NCI-H146 (cell line): Measurements from ENCODE around the gene ANO7.
"Not testable (repeated sequence)": the region's sequence is repeated elsewhere in the genome, so short reads cannot be mapped to it uniquely, and the experiment has no call there.

Experiments used
- DNase-seq: peaks from one replicate; lab custom pipeline; 2025; lab: John Stamatoyannopoulos, UW

ANO7 gene

DNA sequence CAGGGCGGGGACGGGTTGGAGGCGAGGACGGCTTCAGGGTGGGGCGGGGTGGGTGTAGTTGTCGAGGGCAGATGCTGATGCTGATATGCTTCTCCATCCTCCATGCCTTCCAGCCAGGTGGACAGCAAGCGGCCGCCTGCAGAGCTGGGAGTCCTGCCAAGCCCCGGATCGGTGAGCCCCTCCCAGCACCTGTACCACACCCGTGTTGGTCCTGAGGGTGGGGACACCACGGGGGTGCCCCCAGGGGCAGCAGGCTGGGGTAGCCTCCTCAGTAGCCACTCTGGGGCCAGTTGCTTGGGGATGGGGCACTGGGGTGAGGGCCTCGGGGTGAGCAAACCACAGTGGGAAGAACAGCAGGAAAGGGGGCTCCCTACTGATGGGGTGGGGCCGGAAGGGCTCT is 2.6 kb downstream of the ANO7 start:
- peak; percentile 77 for DNase-seq

GRCh38 chr2:241193271-241193670 is 4.8 kb downstream of the ANO7 start:
- no peak for DNase-seq

DNA sequence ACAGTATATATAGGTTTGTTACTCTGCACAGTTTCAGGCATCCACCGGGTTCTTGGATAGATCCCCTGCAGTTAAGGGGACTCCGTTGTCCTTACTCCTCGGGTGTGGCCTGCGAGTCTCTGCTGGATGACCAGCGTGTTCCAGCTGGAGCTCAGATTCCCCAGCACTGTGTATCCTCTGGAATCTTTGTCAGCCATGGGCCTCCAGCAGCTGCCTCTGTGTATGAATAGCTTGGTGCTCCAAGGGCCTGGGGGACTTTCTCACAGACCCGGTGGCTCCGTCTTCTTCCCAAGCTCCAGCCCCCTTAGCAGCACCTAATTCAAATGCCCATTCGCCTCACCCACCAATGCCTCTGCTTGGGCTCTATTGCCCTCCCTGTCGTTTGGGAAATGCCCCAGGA is 6.3 kb downstream of the ANO7 start:
- DNase-seq = no peak

DNA sequence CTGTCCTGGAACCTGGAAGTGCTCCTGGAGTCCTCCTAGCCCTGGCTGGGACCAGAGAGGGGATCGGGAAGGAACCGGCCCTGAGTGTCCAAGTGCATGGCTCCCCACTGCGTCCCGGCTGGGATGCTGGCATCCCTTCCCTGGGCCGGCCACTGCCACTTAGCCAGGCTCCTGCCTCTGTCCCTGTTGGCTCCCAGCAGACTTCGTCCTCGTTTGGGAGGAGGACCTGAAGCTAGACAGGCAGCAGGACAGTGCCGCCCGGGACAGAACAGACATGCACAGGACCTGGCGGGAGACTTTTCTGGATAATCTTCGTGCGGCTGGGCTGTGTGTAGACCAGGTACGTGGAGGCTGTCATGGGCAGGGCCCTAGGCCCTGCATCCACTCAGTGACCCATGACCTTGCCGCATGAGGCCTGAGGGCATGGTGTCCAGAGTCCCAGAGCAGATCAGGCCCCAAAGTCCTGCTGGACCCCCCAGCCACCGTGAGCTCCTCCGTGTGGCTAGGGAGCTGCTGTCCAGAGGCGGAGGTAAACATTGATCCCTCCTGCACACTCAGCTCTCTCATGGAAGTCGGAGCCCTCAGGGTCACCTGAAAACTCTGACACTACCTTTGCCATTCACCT is 7.1 kb downstream of the ANO7 start:
- no peak for DNase-seq

DNA sequence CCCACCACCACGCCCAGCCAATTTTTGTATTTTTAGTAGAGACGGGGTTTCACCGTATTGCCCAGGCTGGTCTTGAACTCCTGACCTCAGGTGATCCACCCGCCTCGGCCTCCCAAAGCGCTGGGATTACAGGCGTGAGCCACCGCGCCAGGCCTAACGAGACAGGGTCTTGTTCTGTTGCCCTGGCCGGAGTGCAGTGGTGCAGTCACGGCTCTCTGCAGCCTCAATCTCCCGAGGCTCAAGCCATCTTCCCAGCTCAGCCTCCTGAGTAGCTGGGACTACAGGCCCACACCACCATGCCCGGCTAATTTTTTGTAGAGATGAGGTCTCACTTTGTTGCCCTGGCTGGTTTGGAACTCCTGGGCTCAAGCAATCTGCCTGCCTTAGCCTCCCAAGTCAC is 8.8 kb downstream of the ANO7 start:
- DNase-seq = not testable (repeated sequence)

DNA sequence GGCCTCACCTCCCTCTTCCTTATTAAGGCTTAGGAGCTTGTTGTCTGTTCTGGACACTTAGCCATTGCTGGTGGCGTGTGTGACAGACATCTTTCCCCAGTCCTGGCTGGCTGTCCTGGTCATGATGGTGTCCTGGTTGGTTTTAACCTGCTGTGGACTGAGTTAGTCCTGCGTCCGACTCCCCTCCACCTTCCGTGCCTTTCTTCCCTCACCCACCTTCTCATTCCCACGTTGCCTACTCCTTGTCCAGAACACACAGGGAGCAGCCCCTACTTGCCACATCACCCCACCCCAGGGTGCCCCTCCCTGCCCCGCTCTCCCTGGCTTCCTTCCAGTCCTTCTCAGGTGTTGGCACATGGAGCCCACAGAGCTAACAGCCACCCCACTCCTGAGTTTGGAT is 9.5 kb downstream of the ANO7 start:
- no peak for DNase-seq

DNA sequence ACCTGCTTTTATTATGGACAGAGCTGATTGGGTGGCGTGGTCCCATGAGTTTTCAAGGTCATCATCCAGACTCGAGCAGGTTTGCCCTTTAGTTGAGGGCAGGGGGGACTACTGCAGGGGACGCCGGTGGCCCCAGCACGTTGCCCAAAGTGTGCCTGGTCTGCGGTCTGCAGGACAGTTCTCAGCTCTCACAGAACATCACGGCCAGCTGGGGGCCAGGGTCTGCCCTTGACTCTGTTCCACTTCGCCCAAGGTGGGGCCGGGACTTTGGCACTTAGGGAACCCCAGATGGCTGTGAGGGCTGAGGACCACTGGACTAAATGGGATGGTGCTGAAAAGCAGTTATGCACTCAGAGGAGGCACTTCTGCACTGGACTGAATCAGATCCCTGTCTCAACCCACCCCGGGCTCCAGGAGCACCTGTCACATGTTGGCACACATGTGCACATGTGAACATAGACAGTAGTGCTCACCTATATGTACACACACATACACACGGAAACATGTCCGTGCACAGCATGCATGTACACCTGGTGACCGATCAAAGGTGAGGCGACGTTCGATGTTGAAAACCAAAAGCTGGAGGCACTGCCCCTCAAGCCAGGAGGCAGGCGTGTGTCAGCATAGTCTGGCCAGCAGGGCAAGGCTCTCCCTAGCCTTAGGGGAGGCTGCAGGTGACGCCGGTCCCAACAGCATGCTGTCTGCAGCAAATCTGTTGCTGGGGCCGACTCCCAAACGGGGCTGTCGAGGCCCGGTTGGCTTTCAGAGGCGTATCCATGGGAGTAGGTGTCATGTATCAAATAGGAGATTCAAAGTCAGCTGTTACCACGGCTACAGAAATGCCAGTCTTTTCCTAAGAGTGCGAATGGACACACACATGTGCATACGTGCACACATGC is 10.2 kb downstream of the ANO7 start:
- DNase-seq = no peak

GRCh38 chr2:241199286-241199685 is 10.8 kb downstream of the ANO7 start:
- DNase-seq = no peak

DNA sequence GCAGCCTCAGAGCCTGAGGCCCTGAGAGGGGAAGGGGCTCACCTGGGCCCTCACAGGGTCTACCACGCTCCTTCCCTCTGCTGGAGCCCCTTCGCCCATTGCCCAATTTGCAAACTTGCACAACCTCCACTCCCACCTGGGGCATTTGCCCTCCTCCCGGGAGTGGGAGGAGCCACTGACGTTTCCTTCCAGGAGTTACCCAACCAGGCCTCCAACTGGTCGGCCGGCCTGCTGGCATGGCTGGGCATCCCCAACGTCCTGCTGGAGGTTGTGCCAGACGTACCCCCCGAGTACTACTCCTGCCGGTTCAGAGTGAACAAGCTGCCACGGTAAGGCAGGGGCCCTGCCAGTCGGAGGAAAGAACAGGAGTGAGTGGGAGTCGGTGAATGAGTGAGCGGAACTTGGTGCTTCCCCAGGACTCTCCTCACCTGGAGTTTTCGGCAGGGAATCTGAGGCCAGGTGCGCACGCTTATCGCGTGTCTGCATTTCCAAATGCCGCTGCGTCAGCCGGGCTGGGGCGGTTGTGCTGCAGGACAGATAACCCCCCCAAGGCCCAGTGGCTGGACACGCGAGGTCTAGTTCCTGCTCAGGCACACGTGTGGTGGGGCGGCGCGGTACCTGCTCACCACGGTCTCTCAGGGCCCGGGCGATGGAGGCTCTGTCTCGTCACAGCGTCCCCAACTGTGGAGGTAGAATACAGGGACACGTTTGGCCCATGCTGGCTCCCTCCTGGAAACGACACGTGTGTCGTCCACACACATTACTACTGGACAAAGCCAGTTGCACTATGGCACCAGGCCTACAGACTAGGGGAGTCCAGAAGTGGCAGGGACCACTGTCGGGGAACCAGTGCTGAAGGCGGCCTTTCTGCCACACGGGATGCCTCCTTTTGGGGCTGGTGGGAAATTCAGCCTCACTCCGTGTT is 11.7 kb downstream of the ANO7 start:
- DNase-seq = no peak

- no peak for DNase-seq
Measured at GRCh38 chr2:241200822-241201395, 12.4 kb downstream of the ANO7 start.

DNA sequence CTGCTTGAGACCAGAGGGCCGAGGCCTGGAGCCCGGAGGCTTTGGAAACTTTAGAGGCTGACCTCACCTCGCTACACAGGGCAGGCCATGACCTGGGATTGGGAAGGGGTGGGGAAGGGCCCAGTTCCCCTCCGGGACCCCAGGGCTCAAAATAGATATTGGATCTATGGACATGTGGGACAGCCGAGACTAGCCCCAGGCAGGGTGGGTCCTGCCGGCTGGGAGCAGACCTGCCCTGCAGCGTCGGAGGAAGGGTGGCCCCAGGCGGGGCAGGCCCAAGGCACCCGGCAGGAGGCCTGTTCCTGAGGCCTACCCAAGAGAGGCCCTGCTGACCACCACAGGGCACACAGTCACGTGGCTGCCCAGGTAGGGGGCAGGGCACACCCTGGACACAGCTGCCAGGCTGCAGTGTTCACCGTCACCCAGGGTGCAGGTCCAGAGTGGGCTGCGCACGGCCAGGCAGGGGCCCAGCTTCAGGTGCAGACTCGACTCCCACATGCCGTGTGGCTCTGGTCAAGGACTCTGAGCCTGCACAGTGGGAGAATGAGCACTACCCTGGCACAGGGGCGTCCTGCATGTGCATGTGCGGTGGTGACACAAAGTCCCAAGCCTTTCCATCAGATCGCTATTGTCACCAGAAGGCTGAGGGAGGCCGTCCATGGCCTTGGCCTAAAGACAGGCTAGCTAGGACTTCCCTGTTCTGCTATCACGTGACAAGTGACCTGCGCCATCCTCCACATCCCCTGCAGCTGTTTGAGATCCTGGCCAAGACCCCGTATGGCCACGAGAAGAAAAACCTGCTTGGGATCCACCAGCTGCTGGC is 13.2 kb downstream of the ANO7 start:
- no peak for DNase-seq

DNA sequence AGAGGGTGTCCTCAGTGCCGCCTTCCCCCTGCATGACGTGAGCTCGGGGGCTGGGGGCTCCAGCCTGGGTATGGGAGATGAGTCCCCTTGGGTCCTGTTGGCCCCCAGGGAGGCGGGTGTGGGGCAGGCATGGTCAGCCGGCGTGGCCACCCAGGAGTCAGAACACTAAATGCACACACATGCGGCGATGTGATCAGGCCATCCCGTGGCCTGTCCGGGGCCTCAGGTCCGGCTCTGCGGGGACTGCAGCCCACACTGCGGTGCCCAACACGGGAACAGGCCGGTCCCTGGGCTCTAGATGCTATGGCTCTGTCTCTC is 13.8 kb downstream of the ANO7 start:
- DNase-seq = no peak

GRCh38 chr2:241202681-241203080 is 14.2 kb downstream of the ANO7 start:
- DNase-seq = no peak

GRCh38 chr2:241203218-241204009 is 14.9 kb downstream of the ANO7 start:
- no peak for DNase-seq

- no peak for DNase-seq
Measured at GRCh38 chr2:241204010-241204384, 15.5 kb downstream of the ANO7 start.

DNA sequence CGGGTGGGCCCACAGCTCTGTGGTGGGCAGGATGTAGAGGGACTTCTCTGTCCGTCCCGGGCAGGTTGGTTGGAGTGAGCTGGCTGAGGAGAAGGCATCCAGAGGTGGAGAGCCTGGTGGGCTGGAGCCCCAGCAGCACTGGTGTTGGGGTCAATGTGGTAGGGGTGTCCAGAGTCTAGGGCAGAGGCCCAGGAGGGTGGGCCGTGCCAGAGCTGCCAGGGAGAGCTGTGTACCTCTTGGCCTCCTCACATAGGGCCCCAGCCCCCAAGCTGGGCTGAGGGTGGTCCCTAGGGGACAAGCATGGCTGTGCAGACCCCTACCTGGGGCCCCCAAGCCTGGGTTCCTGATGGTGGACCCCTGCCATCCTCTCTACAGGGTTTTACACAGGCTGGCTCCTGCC is 16.0 kb downstream of the ANO7 start:
- DNase-seq = no peak

- DNase-seq = no peak
Measured at GRCh38 chr2:241205086-241205485, 16.6 kb downstream of the ANO7 start.

DNA sequence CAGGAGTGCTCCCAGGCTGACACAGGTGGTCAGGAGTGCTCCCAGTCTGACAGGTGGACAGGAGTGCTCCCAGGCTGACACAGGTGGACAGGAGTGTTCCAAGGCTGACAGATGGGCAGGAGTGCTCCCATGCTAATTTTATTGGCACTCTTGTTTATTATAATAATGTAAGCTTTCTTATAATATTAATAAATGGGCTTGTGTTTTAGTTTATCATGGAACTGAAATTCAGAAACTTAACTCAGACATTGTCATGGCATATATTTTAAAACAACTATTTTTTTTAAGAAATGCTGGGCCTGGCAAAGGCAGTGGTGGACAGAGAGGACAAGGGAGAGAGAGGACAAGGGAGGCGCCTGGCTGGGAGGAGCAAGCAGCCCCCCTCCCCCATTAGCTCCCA is 18.7 kb downstream of the ANO7 start:
- no peak for DNase-seq

GRCh38 chr2:241207641-241208040 is 19.2 kb downstream of the ANO7 start:
- no peak for DNase-seq

GRCh38 chr2:241208058-241208457 is 19.6 kb downstream of the ANO7 start:
- no peak for DNase-seq

DNA sequence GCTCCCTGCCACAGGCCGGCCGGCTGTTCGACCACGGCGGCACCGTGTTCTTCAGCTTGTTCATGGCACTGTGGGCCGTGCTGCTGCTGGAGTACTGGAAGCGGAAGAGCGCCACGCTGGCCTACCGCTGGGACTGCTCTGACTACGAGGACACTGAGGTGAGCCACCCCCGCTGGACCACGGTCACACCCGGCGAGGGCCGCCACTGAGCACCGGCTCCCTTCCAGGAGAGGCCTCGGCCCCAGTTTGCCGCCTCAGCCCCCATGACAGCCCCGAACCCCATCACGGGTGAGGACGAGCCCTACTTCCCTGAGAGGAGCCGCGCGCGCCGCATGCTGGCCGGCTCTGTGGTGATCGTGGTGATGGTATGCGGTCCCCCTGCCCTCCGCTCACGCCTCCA is 20.8 kb downstream of the ANO7 start:
- no peak for DNase-seq
